Measurements from ENCODE around the gene ALKBH3. TPM values are rescaled to one million over a fixed set of nuclear protein-coding genes. Genes with fewer than 3 reads are reported as not detected.

Gene ALKBH3
- total RNA-seq, 1 donor from 2014 or later = 14.7 TPM

DNA sequence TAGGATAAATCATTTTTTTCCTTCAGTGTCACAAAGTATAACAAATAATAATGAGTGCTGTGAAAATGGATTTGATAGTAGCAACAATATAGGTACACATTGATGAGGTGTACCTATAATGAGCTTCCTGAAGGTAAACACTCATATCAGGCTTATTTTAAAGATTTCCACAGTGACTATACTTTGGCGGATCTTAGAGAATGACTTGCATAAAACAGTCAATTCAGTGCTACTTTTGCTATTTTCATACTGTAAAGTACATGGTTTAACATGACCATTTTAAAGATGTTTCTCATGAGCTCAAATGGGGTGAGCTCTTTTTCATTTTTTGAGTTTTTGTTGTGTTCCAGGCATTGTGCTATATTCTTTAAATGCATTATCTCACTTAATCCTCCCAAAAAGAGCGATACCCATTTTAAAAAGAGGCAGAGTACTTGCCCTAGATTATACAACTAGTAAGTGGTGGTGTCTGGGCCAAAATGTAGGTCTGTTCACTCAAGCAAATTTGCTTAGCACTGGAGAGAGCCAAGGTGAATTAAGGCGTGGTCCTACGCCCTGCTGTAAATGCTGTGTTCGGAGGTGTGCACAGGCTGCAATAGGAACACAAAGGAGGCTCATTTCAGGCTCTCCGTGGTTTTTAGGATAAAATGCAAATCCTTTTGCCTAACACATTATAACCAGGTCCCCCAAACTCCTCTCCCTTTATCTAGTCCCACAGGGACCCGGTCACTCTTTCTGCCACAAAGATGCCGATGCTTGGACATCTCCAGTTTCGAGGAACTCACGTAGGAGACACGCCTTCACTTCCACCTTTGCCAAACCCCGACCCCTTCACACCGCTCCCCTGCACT, 617 bp upstream of the ALKBH3 start:
- ATAC-seq (ENCODE audit: poor library complexity) (peak; percentile 7), DNase-seq (no peak)
- intact Hi-C loops (cut with DNase I) = no loop called here

DNA sequence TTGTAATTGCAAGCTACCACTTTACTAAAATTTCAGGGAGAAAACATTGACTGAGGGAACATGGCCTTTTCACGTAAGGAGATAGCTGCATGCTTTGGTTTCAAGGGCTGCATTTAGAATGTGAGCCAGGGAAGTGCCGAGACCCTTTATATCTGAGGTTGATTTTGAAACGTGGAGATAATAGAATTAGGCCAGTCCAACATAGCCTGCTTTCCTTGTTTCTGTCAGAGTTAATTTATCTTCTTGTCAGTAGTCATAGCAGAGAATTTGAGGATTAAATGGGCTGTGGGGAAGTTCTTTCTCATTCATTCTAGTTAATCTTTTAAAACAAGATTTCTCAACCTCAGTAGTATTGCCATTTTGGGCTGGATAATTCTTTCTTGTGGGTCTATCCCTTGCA, 12.2 kb downstream of the ALKBH3 start:
- ATAC-seq (ENCODE audit: poor library complexity) = no peak
- intact Hi-C loops (cut with DNase I) = loop anchor here (10.0 kb wide), 1 partner anchor 52 kb away; the partner anchor contains the start of gene C11orf96
- DNase-seq = no peak

DNA sequence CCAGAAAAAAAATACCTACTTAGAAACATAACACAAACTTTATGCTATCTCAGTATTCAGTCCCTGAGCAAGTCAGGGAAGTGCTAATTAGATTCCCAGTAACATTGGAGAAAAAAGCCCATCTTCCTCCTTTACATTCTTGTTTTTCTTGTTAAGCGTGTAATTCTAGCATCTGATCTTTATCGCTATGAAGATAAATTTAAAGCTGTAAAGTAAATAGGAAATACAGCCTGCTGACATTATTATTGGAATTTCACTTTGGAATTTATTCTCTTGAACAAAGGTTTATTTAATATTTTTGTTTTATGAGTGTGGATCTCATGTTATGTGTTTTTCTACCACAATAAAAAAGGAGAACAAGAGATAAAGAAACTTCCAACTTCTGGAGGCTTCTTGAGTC, 13.9 kb downstream of the ALKBH3 start:
- no peak for ATAC-seq (ENCODE audit: poor library complexity)
- no peak for DNase-seq
- intact Hi-C loops (cut with DNase I) = loop anchor here (10.0 kb wide), 1 partner anchor 50 kb away; the partner anchor contains the start of gene C11orf96

DNA sequence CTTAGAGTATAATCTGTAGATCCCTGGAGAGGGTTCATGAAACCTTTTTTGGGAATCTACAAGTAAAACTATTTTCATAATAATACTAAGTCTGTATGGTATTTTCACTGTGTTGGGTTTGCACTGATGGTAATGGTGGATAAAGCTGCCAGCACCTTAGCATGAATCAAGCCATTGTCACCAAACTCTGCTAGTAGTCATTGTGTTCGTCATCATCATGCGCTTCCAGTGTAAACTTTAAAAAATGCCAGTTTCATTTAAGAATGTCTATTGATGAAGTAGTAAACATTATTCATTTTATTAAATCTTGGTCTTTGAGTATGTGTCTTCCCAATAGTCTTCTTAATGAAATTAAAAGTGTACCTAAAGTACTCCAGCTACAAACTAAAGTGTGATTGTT, 15.0 kb downstream of the ALKBH3 start:
- intact Hi-C loops (cut with DNase I) = loop anchor here (10.0 kb wide), 1 partner anchor 49 kb away; the partner anchor contains the start of gene C11orf96
- no peak for ATAC-seq (ENCODE audit: poor library complexity)
- DNase-seq = no peak

DNA sequence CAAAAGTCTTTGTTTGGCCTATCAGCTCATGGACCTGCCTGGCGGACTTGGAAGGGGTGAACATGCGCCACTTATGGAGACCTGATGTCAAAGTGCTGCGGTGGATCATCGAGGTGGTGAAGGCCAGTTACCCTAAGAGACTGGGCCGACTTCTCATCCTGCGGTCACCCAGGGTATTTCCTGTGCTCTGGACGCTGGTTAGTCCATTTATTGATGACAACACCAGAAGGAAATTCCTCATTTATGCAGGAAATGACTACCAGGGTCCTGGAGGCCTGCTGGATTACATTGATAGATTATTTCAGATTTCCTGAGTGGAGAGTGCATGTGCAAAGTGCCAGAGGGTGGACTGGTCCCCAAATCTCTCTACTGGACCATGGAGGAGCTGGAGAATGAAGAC, 17.9 kb downstream of the ALKBH3 start:
- intact Hi-C loops (cut with DNase I) = loop anchor here (10.0 kb wide), 1 partner anchor 46 kb away; the partner anchor contains the start of gene C11orf96
- DNase-seq = no peak
- no peak for ATAC-seq (ENCODE audit: poor library complexity)

DNA sequence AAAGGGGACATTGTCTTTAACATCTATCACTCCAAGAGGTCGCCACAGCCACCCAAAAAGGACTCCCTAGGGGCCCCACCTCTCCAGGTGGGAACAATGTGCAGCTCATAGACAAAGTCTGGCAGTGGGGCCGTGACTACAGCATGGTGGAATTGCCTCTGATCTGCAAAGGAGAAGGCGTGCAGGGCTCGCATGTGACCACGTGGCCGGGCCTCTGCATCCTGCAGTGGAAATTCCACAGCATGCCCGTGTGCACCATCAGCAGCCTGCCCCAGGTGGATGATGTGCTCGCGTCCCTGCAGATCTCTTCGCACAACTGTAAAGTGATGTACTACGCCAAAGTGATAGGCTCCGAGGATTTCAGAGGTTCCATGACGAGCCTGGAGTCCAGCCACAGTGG, 18.5 kb downstream of the ALKBH3 start:
- no peak for ATAC-seq (ENCODE audit: poor library complexity)
- DNase-seq = no peak
- intact Hi-C loops (cut with DNase I) = loop anchor here (10.0 kb wide), 1 partner anchor 46 kb away; the partner anchor contains the start of gene C11orf96

DNA sequence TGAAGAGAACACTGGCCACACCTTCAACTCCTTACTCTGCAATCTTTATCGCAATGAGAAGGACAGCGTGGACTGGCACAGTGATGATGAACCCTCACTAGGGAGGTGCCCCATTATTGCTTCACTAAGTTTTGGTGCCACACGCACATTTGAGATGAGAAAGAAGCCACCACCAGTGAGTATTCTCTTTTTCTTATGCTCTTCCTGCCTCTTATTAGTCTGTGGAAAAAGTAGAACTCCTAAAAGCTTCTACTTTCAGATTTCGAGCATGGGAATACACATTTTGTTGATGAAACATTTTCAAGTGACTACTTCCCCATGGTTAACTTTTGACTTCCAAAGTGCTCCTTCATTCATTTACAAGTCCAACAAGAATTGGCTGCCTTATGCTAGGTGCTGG, 20.9 kb downstream of the ALKBH3 start:
- ATAC-seq (ENCODE audit: poor library complexity) (no peak), DNase-seq (no peak)
- intact Hi-C loops (cut with DNase I) = no loop called here

DNA sequence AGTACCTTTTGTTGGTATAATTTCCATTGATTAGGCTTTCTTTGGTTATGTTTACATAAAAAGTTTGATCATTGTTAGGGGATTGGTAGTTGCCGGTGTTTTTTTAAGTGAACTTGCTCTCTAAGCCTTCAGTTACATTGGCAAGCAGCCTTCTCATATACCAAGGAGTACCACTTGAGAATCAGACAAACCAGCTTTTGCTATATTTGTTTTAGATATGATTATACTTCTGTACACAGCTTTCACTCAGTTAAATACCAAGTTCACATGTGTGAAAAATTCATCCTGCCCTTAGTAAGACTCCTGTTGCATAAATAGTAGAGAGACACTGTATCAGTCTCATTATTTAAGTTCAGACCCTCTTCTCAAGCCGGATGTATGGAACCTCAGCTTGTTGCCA, 22.4 kb downstream of the ALKBH3 start:
- intact Hi-C loops (cut with DNase I) = no loop called here
- ATAC-seq (ENCODE audit: poor library complexity) (no peak), DNase-seq (no peak)

DNA sequence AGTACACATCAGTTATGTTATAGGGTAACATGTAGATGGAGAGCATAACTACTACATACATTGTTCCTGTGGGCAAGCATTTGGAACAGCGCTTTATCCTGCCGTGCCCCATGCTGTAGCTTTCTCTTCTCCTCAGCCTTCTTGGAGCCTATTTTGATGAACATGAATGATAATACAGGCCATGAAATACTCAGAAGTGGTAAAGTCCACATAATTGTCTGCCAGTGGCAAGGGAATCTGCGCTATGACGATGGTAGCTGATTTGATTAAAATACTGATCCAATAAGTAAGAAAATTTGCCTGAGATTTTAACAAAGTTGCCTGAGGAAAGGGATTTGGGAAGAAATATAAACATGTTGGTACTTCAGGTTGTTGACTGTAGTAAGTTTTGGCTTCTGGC, 23.3 kb downstream of the ALKBH3 start:
- intact Hi-C loops (cut with DNase I) = no loop called here
- ATAC-seq (ENCODE audit: poor library complexity) = no peak

DNA sequence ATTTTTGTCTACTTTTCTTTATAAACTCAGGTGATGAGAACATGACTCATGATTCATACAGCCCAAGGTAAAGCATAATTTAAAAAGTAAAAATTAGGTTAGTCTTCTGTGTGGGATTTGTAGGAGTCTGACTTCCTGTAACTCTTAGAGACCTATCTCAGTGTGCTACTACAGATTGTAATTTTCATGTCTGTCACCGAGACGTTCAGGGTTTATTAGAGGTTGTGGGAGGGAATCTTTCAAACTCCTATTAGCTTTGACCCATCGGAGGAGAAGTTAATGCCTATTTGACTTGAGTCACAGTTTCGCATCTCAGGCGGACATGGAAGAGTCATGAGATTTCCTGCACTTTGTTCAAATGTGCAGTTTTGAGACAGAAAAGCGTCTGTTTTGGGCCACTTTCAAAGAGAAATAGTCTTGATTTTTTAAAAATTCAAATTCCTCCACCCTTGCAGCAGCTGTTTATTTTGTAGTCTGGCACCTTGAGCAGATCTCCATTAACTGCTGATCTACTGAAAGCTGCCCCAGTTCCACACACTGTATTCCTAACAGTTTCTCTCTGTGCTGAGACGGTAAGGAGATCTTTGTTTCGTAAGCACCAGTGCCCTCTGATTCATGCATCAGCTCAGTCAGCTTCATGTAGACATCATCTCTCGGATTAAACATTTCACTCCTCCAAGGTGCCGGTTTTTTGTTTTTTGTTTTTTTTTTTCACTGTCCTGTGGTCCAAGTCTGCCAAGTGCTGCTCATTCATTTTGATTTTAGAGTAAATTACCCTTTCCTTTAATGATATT, 24.3 kb downstream of the ALKBH3 start:
- DNase-seq = no peak
- peak; percentile 56 for ATAC-seq (ENCODE audit: poor library complexity)
- intact Hi-C loops (cut with DNase I) = no loop called here

More for the DNA sequence above, 23.3 kb downstream of the ALKBH3 start:
- DNase-seq = no peak

DNA sequence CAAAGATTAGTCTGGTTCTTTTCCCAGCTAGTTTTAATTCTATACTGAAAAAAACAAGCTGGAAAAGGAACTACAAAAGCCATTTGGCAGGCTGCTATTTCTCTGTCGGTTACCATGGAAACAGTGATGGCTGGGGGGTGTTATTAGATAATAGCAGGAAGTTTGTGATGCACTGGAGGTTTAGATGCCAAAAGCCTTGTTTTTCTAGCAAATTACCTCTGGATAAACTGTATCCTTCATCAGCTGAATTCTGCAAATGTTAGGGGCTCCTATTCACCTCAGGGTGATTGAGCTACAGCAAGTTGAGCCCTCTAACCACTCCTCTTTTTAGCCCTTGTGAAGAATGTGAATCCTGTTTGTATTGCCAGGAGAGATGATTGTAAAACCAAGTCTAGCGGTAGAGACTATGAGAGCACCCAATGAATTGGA, 25.2 kb downstream of the ALKBH3 start:
- ATAC-seq (ENCODE audit: poor library complexity) (peak; percentile 57), DNase-seq (no peak)
- intact Hi-C loops (cut with DNase I) = no loop called here

DNA sequence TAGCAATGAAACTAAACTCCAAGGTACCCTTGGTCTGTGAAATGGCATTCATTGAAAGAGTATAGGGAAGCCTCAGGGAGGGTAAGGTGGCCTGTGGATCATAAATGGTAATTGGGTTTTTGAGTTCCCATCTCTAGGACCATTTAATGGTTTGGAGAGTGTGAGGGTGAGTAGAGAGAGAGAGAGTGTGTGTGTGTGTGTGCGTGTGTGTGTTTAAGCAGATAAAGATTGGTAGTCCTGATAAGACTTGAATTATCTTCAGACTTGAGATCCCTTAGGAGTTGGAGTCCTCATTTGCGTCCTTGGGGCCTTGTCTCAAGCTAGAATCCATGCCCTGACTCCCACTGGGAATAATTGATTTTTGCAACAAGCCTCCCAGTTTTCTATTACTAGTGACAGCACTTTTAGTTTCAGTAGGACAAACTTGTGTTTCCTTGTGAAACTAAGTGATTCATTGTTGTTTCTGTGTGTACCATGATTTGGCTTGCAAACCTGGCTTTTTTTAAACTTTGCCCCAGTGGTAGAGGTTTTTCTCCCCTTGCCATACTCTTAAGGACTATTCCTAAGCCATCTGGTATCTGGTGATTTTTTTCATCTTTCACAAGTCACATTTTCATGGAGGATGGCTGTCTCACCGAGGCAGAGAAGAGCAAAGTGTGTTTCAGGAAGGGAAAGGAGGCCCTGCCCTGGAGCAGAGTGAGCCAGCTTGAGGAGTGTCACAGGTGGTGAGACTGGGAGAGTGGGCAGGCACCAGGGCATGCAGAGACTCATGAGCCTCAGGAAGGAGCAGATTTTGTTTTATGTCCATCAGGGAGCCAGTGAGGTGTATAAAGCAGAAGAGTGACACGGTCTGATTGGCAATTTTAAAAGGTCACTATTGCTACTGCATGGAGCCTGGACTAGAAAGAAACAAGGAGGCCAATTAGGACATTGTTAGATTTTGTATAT, 26.7 kb downstream of the ALKBH3 start:
- no peak for DNase-seq
- no peak for ATAC-seq (ENCODE audit: poor library complexity)
- intact Hi-C loops (cut with DNase I) = no loop called here

DNA sequence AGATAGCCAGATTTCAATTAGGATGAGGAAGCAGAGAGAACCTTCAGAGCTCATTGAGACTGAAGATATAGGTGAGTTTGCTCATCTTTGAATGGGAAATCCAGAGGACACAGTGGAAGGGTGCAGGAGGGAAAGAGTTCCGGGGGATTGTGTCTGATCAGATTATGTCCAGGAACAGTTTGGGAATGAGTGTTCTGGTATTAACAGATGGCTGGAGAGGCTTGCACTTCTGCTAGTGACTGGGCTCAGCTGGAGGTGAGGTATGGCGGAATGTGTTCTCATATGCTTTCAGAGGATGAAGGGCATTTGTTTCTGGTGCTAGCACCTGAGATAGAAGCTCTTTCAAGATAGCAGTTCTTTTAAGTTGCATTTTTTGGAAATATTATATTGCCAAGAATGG, 27.6 kb downstream of the ALKBH3 start:
- DNase-seq (no peak), ATAC-seq (ENCODE audit: poor library complexity) (no peak)
- intact Hi-C loops (cut with DNase I) = no loop called here

DNA sequence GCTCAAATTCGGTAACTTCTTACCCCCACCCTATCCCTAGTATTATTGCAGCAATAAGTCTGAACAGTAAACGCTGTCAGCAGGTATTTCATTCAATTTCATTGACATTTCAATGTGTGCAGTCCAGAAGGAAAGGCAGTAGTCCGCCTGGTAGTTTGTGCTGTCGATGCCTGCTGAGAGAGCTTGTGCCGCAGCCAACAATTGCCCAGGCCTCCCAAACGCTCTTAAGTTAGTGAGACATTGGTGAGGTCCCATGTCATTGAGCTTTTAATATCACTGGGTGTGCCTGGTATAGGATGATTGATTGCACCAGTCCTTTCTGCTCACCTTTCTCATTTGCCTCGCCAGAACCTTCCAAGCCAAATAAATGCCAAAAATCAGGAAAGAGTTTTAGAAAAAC, 28.1 kb downstream of the ALKBH3 start:
- ATAC-seq (ENCODE audit: poor library complexity) = peak; percentile 80
- intact Hi-C loops (cut with DNase I) = no loop called here
- DNase-seq = no peak

DNA sequence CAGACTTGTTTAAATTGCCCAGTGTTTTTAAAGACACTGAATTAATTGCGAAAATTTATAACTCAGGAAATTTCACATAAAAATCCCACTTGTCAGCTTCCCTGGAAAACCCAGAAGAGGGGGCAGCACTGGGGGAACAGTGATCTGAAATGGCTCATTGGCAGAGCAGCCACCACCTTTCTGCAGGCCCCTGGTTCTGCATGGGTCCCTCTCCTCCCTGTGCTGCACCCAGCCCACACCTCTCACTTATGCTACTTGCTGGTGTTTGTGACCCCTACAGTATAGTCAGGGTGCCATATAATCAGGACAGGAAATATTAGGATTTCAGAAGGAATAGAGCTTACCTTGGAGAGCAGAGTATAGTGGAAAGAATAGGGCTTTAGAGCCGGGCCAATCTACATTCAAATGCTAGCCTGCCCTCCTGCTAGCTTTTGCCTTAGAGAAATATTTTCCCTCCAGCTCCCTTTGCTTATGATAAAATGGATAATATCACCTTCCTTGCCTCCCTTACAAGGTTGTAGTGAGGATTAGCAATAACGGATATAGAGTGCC, 33.3 kb downstream of the ALKBH3 start:
- DNase-seq (no peak), ATAC-seq (ENCODE audit: poor library complexity) (no peak)
- intact Hi-C loops (cut with DNase I) = no loop called here

DNA sequence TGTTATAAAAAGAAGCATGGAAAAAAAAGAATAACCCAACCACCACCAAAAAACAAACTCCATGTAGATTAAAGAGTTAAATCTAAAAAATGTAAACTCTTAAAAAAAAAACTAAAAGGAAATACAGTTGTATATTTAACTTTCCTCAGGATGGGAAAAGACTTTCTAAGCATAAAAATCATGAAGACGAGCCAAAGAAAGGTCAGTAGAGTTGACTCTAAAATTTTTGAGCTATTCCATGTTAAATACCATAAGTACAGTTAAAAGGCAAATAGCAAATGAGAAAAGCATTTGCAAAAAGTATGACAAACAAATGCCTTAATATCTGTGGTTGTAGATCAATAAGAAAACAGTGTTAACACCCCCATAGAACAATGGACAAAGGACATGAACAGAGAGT, 33.8 kb downstream of the ALKBH3 start:
- intact Hi-C loops (cut with DNase I) = no loop called here
- ATAC-seq (ENCODE audit: poor library complexity) = no peak
- DNase-seq = no peak

DNA sequence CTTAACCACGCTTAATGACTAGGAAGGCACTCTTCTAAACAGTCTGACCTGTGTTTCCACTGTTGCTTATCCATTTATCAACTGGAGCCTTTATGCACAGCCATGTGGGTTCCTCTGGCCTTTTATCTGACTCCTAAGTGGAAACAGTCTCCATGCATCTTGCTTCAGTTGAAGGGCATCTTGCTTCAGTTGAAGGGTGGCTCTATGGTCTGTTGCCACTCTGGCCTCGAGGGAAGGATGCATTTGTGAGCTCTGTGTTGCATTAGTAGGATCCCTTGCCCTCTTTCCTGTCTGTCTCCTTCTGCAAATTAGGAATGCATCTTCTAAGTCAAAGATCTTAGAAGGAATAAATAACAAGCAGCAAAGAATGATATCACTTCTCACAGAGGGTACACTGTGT, 36.0 kb downstream of the ALKBH3 start:
- DNase-seq (no peak), ATAC-seq (ENCODE audit: poor library complexity) (no peak)
- intact Hi-C loops (cut with DNase I) = no loop called here

DNA sequence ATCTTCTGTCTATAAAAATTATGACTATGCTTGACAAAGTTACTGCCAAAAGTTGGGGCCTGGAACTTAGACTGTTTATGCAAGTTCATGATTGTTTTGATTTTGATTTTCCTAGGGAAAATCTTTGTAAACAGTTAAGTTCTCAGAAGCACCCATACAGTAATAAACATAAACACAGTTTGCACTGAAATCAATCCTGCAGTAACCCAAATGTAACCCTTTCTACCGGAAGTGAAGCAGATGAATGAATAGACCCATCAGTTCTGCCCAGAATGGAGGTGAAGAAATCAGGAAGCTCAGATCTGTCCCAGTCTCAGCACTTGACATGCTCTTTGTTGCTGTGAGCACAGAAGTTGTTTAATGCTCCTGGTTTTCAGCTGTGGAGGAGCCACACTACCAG, 37.2 kb downstream of the ALKBH3 start:
- intact Hi-C loops (cut with DNase I) = no loop called here
- no peak for DNase-seq
- ATAC-seq (ENCODE audit: poor library complexity) = no peak

Measured in Right ventricle myocardium superior (tissue), 1 donor.